K562 (cell line): ENCODE data around the gene NELL1. TPM values are rescaled to one million over a fixed set of nuclear protein-coding genes. Genes with fewer than 3 reads are reported as not detected.

Experiments used
- ATAC-seq: fragments of 200-7000 bp; cut with Tn5 transposase; 3 replicates; pipeline ENCODE4 v1.9.1; 2020; ENCODE audit warnings: moderate library complexity
- BruUV-seq: library from RNA; stranded (reverse); fragments of 400-500 nt; replicated peaks from 2 replicates; lab custom pipeline; 2021; lab: Mats Ljungman, UMichigan
- CTCF ChIA-PET: fragments of 300-600 bp; formaldehyde crosslinking; extraction: SDS; loops from one replicate; lab custom pipeline; 2021; ENCODE audit warnings: low intra/inter-chr PET ratio; lab: Yijun Ruan, JAX
- POLR2A ChIA-PET: fragments of 300-600, 350-650 bp; sonication (Branson Sonifier 250); formaldehyde crosslinking; extraction: SDS; loops from one replicate; lab custom pipeline; 2021; ENCODE audit warnings: antibody characterized with exemption, inconsistent platforms; lab: Yijun Ruan, JAX
- DNase-seq, 4 experiments: peaks; one replicate each; pipeline versions ENCODE4 v3.0.0 to v3.0.0-alpha.2; 2011 to 2018; ENCODE audit warnings: low spot score in 3 of 4, mixed read lengths in 3 of 4; ENCODE audit errors: extremely low read depth in 1 of 4
- FAIRE-seq: peaks from 2 replicates; lab custom pipeline; 2011; peaks lifted over from hg19 to GRCh38; lab: Jason Lieb, UNC
- H2AFZ ChIP-seq: 2 replicates; pipeline ENCODE4 v1.6.0; 2011; ENCODE audit warnings: low read depth, low read length, control low read depth, inconsistent platforms
- H3K27ac ChIP-seq: fragments of 200-600 bp; 3 replicates; pipeline ENCODE4 v1.8.0; 2011; ENCODE audit warnings: low read depth, mild to moderate bottlenecking, control low read depth, inconsistent platforms, low read length, moderate library complexity, mixed read lengths; ENCODE audit errors: extremely low read depth
- H3K27me3 ChIP-seq, 2 experiments: fragments of 300-600 bp in 1 of 2; 2 replicates in 1 of 2; 3 replicates in 1 of 2; pipeline versions ENCODE4 v1.6.0 to v1.8.0; 2011; ENCODE audit warnings: inconsistent platforms in 2 of 2, low read length in 2 of 2, mild to moderate bottlenecking in 1 of 2, mixed read lengths in 1 of 2, moderate library complexity in 1 of 2; ENCODE audit not compliant: control insufficient read depth in 2 of 2, insufficient read depth in 2 of 2
- H3K36me3 ChIP-seq: fragments of 300-600 bp; 3 replicates; pipeline ENCODE4 v1.8.0; 2011; ENCODE audit warnings: mild to moderate bottlenecking, low read length, inconsistent platforms; ENCODE audit not compliant: control insufficient read depth, insufficient read depth
- H3K4me1 ChIP-seq, 2 experiments: fragments of 200-600 bp in 1 of 2; replicated peaks in 1 of 2; 2 replicates in 1 of 2; 3 replicates in 1 of 2; pipeline versions ENCODE4 v1.5.1 to v1.8.0; 2011; ENCODE audit warnings: inconsistent platforms in 2 of 2, low read length in 2 of 2, mild to moderate bottlenecking in 1 of 2, mixed read lengths in 1 of 2, moderate library complexity in 1 of 2; ENCODE audit not compliant: control insufficient read depth in 2 of 2, insufficient read depth in 2 of 2
- H3K4me2 ChIP-seq: 2 replicates; pipeline ENCODE4 v1.6.1; 2011; ENCODE audit warnings: low read length, control low read depth, inconsistent platforms, mixed read lengths; ENCODE audit not compliant: insufficient read depth
- H3K4me3 ChIP-seq: fragments of 200-600 bp; sonication (generic), shearing (Covaris generic); 2 replicates; pipeline ENCODE4 v1.5.1; 2016; ENCODE audit warnings: control low read depth, inconsistent platforms
- H3K79me2 ChIP-seq: fragments of 200-600 bp; 3 replicates; pipeline ENCODE4 v1.8.0; 2011; ENCODE audit warnings: low read length, inconsistent platforms; ENCODE audit not compliant: control insufficient read depth, insufficient read depth
- H3K9ac ChIP-seq, 2 experiments: 2 replicates each; pipeline versions ENCODE4 v1.6.0 to v1.6.1; 2011; ENCODE audit warnings: low read depth in 2 of 2, low read length in 2 of 2, control low read depth in 1 of 2, inconsistent platforms in 1 of 2, mild to moderate bottlenecking in 1 of 2, mixed read lengths in 1 of 2; ENCODE audit not compliant: insufficient read depth in 1 of 2
- H3K9me1 ChIP-seq: one replicate; pipeline ENCODE4 v1.6.0; 2011; ENCODE audit warnings: inconsistent platforms, mild to moderate bottlenecking, low read length, moderate library complexity; ENCODE audit not compliant: control insufficient read depth, insufficient read depth
- H3K9me3 ChIP-seq: replicated peaks from 2 replicates; pipeline ENCODE4 v1.5.1; 2011; ENCODE audit warnings: low read depth, low read length, inconsistent platforms; ENCODE audit not compliant: control insufficient read depth, insufficient read depth
- H4K20me1 ChIP-seq: replicated peaks from 2 replicates; pipeline ENCODE4 v1.6.1; 2011; ENCODE audit warnings: low read length, inconsistent platforms, mixed read lengths; ENCODE audit not compliant: control insufficient read depth, insufficient read depth
- ATF1 ChIP-seq, 2 experiments: fragments of 450-650 bp in 1 of 2; IDR thresholded peaks; 2 replicates each; pipeline ENCODE4 v1.6.1; 2016; ENCODE audit warnings: missing compliant biosample characterization in 1 of 2, missing genetic modification characterization in 1 of 2
- ETV1 ChIP-seq: fragments of 450-650 bp; conservative IDR thresholded peaks from 2 replicates; pipeline ENCODE4 v1.6.1; 2016; ENCODE audit warnings: missing genetic modification characterization, control low read depth, low read depth, missing compliant biosample characterization
- PHB ChIP-seq: fragments of 250-450 bp; sonication (Bioruptor Pico); IDR thresholded peaks from 2 replicates; pipeline ENCODE4 v1.5.0; 2021
- POLR2B ChIP-seq: fragments of 450-650 bp; IDR thresholded peaks from 2 replicates; pipeline ENCODE4 v1.6.1; 2018; ENCODE audit warnings: low read depth; ENCODE audit not compliant: partially characterized antibody
- RCOR1 ChIP-seq, 2 experiments: IDR thresholded peaks; 2 replicates each; pipeline ENCODE4 v1.6.1; 2012; ENCODE audit warnings: low read depth in 2 of 2, low read length in 2 of 2, borderline replicate concordance in 1 of 2, improper control_type of control experiment in 1 of 2
- ZNF217 ChIP-seq: sonication (generic); formaldehyde crosslinking; IDR thresholded peaks from 2 replicates; pipeline ENCODE4 v1.8.0; 2022; ENCODE audit warnings: mild to moderate bottlenecking, missing genetic modification reagents
- ZNF318 ChIP-seq, 2 experiments: fragments of 450-650 bp; IDR thresholded peaks; 2 replicates each; pipeline ENCODE4 v1.6.1; 2016; ENCODE audit warnings: mild to moderate bottlenecking in 2 of 2, borderline replicate concordance in 1 of 2, low read depth in 1 of 2, moderate library complexity in 1 of 2
- ZNF354B ChIP-seq: fragments of 250-450 bp; sonication (Bioruptor Pico); IDR thresholded peaks from 2 replicates; pipeline ENCODE4 v1.4.0; 2020
- WGBS: fragments of 100-300 bp; shearing (Covaris generic); methylation state at CpG from one replicate; pipeline ENCODE4 v1.1.6; 2016; ENCODE audit warnings: low coverage, mixed read lengths; ENCODE audit not compliant: insufficient coverage; ENCODE audit errors: missing lambda C conversion rate; 5-methylcytosine and 5-hydroxymethylcytosine counted together
- in situ Hi-C: fragments of 300-500 bp; cut with MboI; formaldehyde crosslinking; loops from 4 replicates; pipeline ENCODE4 v1.15.0; 2018; ENCODE audit warnings: inconsistent platforms, mixed read lengths
- intact Hi-C: fragments of 100-400 bp; cut with micrococcal nuclease; formaldehyde crosslinking; loops from 2 replicates; pipeline ENCODE4 v1.14.2; 2022
- polyA plus RNA-seq, 8 experiments: library from polyadenylated mRNA; depleted of rRNA in 4 of 8; stranded (reverse) in 5 of 8; unstranded in 3 of 8; fragments of >200 nt; fragmentation: Nextera tagmentation in 2 of 8; fragmentation: Illumina TruSeq in 1 of 8; extraction: Ambion mirVana in 2 of 8; extraction: Trizol in 1 of 8; gene quantifications; 2 replicates each; pipeline versions ENCODE4 v1.2.1 to v1.2.3, GENCODE V29; 2011 to 2014; ENCODE audit warnings: inconsistent platforms in 1 of 8, missing spikeins in 1 of 8
- total RNA-seq, 7 experiments: library from RNA; depleted of rRNA in 6 of 7; stranded (reverse); fragments of >200 nt in 6 of 7; fragmentation: Illumina TruSeq in 2 of 7; extraction: Trizol in 2 of 7; gene quantifications; 2 replicates each; pipeline versions ENCODE4 v1.2.1 to v1.2.3, GENCODE V29; 2011 to 2021; ENCODE audit warnings: low replicate concordance in 1 of 7
- TF ChIP-seq, protein P1 (sequence below): fragments of 250-450 bp; sonication (Bioruptor Pico); IDR thresholded peaks from 2 replicates; pipeline ENCODE4 v1.8.0; 2022; ENCODE audit warnings: inconsistent platforms
- TF ChIP-seq, protein P2 (sequence below): fragments of 250-450 bp; sonication (Bioruptor Pico); IDR thresholded peaks from 2 replicates; pipeline ENCODE4 v1.8.0; 2021; ENCODE audit warnings: mild to moderate bottlenecking, moderate library complexity

The NELL1 gene
- total and polyA plus RNA-seq, 9 of the 15 experiments (the other 6 are each of a cell fraction or from before 2014, with no cell fraction given) = not detected

GRCh38 chr11:20881328-20882079 is 212.1 kb downstream of the NELL1 start:
- no TSS peak for BruUV-seq
- H3K4me1 ChIP-seq = no peaks in the 10 kb centered on the region
- H3K9ac ChIP-seq = no peak overlapping the region
- no peaks in the 10 kb centered on the region for H3K27me3 ChIP-seq
- H3K4me2 ChIP-seq = no peak overlapping the region
- no peaks in the 10 kb centered on the region for H4K20me1 ChIP-seq
- no peaks in the 10 kb centered on the region for H3K36me3 ChIP-seq
- H3K9me3 ChIP-seq = no peaks in the 10 kb centered on the region; the same call in 1 of the 2 replicates
- H3K9me1 ChIP-seq = no peaks in the 10 kb centered on the region
- no peak overlapping the region for H3K4me3 ChIP-seq
- FAIRE-seq (no peak), ATAC-seq (no peak), DNase-seq (no peak)
- WGBS = 1% methylated on average over 5 of the region's 5 CpGs
- intact Hi-C loops (no loop called here), in situ Hi-C loops (no loop called here)
- ChIA-PET POLR2A (no interaction called here), CTCF (no interaction called here)
- H3K79me2 ChIP-seq = no peaks in the 10 kb centered on the region
- no peak overlapping the region for H2AFZ ChIP-seq
- H3K27ac ChIP-seq = no peak overlapping the region
- TF ChIP-seq, protein P1, sequence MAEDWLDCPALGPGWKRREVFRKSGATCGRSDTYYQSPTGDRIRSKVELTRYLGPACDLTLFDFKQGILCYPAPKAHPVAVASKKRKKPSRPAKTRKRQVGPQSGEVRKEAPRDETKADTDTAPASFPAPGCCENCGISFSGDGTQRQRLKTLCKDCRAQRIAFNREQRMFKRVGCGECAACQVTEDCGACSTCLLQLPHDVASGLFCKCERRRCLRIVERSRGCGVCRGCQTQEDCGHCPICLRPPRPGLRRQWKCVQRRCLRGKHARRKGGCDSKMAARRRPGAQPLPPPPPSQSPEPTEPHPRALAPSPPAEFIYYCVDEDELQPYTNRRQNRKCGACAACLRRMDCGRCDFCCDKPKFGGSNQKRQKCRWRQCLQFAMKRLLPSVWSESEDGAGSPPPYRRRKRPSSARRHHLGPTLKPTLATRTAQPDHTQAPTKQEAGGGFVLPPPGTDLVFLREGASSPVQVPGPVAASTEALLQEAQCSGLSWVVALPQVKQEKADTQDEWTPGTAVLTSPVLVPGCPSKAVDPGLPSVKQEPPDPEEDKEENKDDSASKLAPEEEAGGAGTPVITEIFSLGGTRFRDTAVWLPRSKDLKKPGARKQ (CRISPR knock-in tag) = no peak
- TF ChIP-seq ZNF318 (IDR thresholded peaks at IDR 0.05; ENCODE audit: borderline replicate concordance in 1 of 2, low read depth in 1 of 2) = no peak
- no peak for TF ChIP-seq ATF1 (CRISPR knock-in tag; IDR thresholded peaks at IDR 0.05)
- TF ChIP-seq ATF1 (tag; IDR thresholded peaks at IDR 0.05) = no peak
- no peak for TF ChIP-seq RCOR1 (IDR thresholded peaks at IDR 0.05; ENCODE audit: borderline replicate concordance in 1 of 2, low read depth in 2 of 2, low read length in 2 of 2)
- TF ChIP-seq PHB = no peak
- TF ChIP-seq ZNF217 = no peak
- no peak for TF ChIP-seq POLR2B
- no peak for TF ChIP-seq ETV1
- TF ChIP-seq ZNF354B = no peak
- TF ChIP-seq, protein P2, sequence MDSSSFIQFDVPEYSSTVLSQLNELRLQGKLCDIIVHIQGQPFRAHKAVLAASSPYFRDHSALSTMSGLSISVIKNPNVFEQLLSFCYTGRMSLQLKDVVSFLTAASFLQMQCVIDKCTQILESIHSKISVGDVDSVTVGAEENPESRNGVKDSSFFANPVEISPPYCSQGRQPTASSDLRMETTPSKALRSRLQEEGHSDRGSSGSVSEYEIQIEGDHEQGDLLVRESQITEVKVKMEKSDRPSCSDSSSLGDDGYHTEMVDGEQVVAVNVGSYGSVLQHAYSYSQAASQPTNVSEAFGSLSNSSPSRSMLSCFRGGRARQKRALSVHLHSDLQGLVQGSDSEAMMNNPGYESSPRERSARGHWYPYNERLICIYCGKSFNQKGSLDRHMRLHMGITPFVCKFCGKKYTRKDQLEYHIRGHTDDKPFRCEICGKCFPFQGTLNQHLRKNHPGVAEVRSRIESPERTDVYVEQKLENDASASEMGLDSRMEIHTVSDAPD (CRISPR knock-in tag) = no peak
